K562 (cell line): ENCODE data around the gene ADAT2. TPM values are rescaled to one million over a fixed set of nuclear protein-coding genes. Genes with fewer than 3 reads are reported as not detected.

Experiments
- CBX2 ChIP-seq: fragments of 200-600 bp; sonication (generic); IDR thresholded peaks from one replicate; pipeline ENCODE4 v1.6.1; 2012; ENCODE audit warnings: mild to moderate bottlenecking, low read length, inconsistent platforms; ENCODE audit not compliant: insufficient read depth, poor library complexity, severe bottlenecking
- CCNT2 ChIP-seq: IDR thresholded peaks from 2 replicates; pipeline ENCODE4 v1.6.1; 2011; ENCODE audit warnings: borderline replicate concordance, low read depth, mild to moderate bottlenecking, moderate library complexity, mixed read lengths, low read length; ENCODE audit not compliant: insufficient read length; ENCODE audit errors: extremely low read depth
- ETV5 ChIP-seq: sonication (generic); formaldehyde crosslinking; IDR thresholded peaks from 2 replicates; pipeline ENCODE4 v1.4.0; 2020; ENCODE audit warnings: low read depth, mild to moderate bottlenecking, missing genetic modification reagents
- HOMEZ ChIP-seq: fragments of 250-450 bp; sonication (Bioruptor Pico); IDR thresholded peaks from 2 replicates; pipeline ENCODE4 v1.4.0; 2020; ENCODE audit warnings: mild to moderate bottlenecking, moderate library complexity
- KAT8 ChIP-seq: fragments of 450-650 bp; IDR thresholded peaks from 2 replicates; pipeline ENCODE4 v1.6.1; 2016; ENCODE audit warnings: low read depth, mild to moderate bottlenecking
- MXD1 ChIP-seq: fragments of 250-450 bp; sonication (Bioruptor Pico); IDR thresholded peaks from 2 replicates; pipeline ENCODE4 v1.8.0; 2021; ENCODE audit warnings: borderline replicate concordance, mild to moderate bottlenecking, moderate library complexity; ENCODE audit not compliant: poor library complexity, severe bottlenecking
- NCOA2 ChIP-seq, 2 experiments: fragments of 450-650 bp; IDR thresholded peaks; 2 replicates each; pipeline ENCODE4 v1.6.1; 2018; ENCODE audit warnings: mild to moderate bottlenecking in 2 of 2, moderate library complexity in 1 of 2; ENCODE audit not compliant: partially characterized antibody in 2 of 2
- NCOR1 ChIP-seq: fragments of 450-650 bp; IDR thresholded peaks from 2 replicates; pipeline ENCODE4 v1.6.1; 2016; ENCODE audit warnings: mild to moderate bottlenecking, moderate library complexity
- SLC30A9 ChIP-seq: fragments of 250-450 bp; sonication (Bioruptor Pico); IDR thresholded peaks from 2 replicates; pipeline ENCODE4 v1.8.0; 2022; ENCODE audit warnings: mild to moderate bottlenecking, moderate library complexity
- TEAD2 ChIP-seq: fragments of 450-650 bp; IDR thresholded peaks from 2 replicates; pipeline ENCODE4 v1.6.1; 2016; ENCODE audit warnings: missing genetic modification characterization, control low read depth, missing compliant biosample characterization
- TEAD4 ChIP-seq, 2 experiments: sonication (generic) in 1 of 2; formaldehyde crosslinking in 1 of 2; IDR thresholded peaks; 2 replicates each; pipeline versions ENCODE4 v1.6.1 to v1.8.0; 2012 to 2022; ENCODE audit warnings: borderline replicate concordance in 1 of 2, inconsistent platforms in 1 of 2, low read length in 1 of 2, mild to moderate bottlenecking in 1 of 2, missing genetic modification reagents in 1 of 2
- ZNF324 ChIP-seq: fragments of 250-450 bp; sonication (Bioruptor Pico); IDR thresholded peaks from 2 replicates; pipeline ENCODE4 v1.4.0; 2020; ENCODE audit warnings: mild to moderate bottlenecking
- ZNF57 ChIP-seq: fragments of 450-650 bp; formaldehyde crosslinking; IDR thresholded peaks from 2 replicates; pipeline ENCODE4 v1.4.0; 2020; ENCODE audit warnings: mild to moderate bottlenecking, moderate library complexity
- ZNF583 ChIP-seq: fragments of 250-450 bp; sonication (Bioruptor Pico); IDR thresholded peaks from 2 replicates; pipeline ENCODE4 v1.4.0; 2020
- ZNF668 ChIP-seq: fragments of 250-450 bp; sonication (Bioruptor Pico); IDR thresholded peaks from 2 replicates; pipeline ENCODE4 v1.8.0; 2022; ENCODE audit warnings: mild to moderate bottlenecking, inconsistent platforms
- polyA plus RNA-seq, 8 experiments: library from polyadenylated mRNA; depleted of rRNA in 4 of 8; stranded (reverse) in 5 of 8; unstranded in 3 of 8; fragments of >200 nt; fragmentation: Nextera tagmentation in 2 of 8; fragmentation: Illumina TruSeq in 1 of 8; extraction: Ambion mirVana in 2 of 8; extraction: Trizol in 1 of 8; gene quantifications; 2 replicates each; pipeline versions ENCODE4 v1.2.1 to v1.2.3, GENCODE V29; 2011 to 2014; ENCODE audit warnings: inconsistent platforms in 1 of 8, missing spikeins in 1 of 8
- total RNA-seq, 7 experiments: library from RNA; depleted of rRNA in 6 of 7; stranded (reverse); fragments of >200 nt in 6 of 7; fragmentation: Illumina TruSeq in 2 of 7; extraction: Trizol in 2 of 7; gene quantifications; 2 replicates each; pipeline versions ENCODE4 v1.2.1 to v1.2.3, GENCODE V29; 2011 to 2021; ENCODE audit warnings: low replicate concordance in 1 of 7
- TF ChIP-seq, protein P1 (sequence below): sonication (generic); formaldehyde crosslinking; IDR thresholded peaks from 2 replicates; pipeline ENCODE4 v1.8.0; 2022; ENCODE audit warnings: missing genetic modification reagents, mild to moderate bottlenecking, borderline replicate concordance
- TF ChIP-seq, protein P2 (sequence below): fragments of 200-400 bp; formaldehyde crosslinking; IDR thresholded peaks from 2 replicates; pipeline ENCODE4 v1.6.1; 2017; ENCODE audit warnings: mild to moderate bottlenecking, low read depth, low read length, moderate library complexity
- TF ChIP-seq, protein P3 (sequence below): sonication (generic); formaldehyde crosslinking; IDR thresholded peaks from 2 replicates; pipeline ENCODE4 v1.8.1; 2023; ENCODE audit warnings: mild to moderate bottlenecking, missing genetic modification reagents, moderate library complexity

The ADAT2 gene
- total and polyA plus RNA-seq, 9 of the 15 experiments (the other 6 are each of a cell fraction or from before 2014, with no cell fraction given), result 13.0 to 62.5 (median 31.7) TPM

DNA sequence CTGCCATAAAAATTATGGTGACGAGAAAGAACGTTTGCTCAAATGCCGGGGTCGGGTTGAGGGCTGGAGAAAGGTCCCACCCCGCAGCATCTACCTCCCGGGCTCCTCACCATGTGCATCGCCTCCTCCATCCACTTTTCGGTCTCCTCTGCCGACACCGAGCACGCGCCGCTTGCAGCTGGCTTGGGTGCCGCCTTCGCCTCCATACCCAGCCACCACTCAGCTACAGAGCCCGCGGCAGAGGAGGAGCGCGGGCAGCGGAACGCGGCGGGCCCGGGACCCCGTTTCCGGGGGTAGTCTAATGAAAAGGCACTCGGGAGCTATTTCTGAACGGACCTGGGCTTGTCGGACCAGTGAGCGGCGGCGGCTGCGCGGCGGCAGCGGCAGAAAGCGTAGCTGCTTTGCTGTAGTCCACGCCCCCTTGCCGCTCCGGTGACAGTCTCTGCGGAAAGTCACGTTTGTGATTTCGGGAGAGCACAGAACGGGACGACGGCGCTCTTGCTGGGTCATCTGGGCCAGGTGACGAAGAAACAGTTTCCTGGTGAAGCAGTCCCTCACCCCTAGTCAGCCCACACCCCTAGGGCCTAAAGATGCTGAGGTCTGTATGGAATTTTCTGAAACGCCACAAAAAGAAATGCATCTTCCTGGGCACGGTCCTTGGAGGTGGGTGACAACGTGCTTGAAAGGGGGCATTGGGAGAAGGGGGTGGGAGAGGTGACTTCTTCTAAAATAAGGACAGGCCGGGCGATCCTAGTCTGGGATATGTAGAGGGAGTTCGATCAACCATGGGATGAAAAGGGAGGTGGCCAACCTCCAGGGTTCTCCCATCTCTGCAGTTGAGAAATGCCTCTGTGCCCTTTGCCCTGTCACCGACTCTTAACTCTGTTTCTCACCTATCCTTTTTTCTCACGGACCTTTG, at the start of gene ADAT2, which contains the start of gene PEX3 (continued):
- no peak for TF ChIP-seq ZNF57 (CRISPR knock-in tag)
- TF ChIP-seq TEAD4 (IDR thresholded peaks at IDR 0.05; ENCODE audit: low read length), result peak; percentile 55
- TF ChIP-seq TEAD4 (CRISPR knock-in tag; IDR thresholded peaks at IDR 0.05; ENCODE audit: borderline replicate concordance), result no peak
- TF ChIP-seq, protein P1, sequence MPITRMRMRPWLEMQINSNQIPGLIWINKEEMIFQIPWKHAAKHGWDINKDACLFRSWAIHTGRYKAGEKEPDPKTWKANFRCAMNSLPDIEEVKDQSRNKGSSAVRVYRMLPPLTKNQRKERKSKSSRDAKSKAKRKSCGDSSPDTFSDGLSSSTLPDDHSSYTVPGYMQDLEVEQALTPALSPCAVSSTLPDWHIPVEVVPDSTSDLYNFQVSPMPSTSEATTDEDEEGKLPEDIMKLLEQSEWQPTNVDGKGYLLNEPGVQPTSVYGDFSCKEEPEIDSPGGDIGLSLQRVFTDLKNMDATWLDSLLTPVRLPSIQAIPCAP (CRISPR knock-in tag), result no peak
- TF ChIP-seq HOMEZ (CRISPR knock-in tag), result no peak
- TF ChIP-seq ZNF583 (CRISPR knock-in tag), result peak; percentile 70; the same call in 1 of the 2 replicates
- no peak for TF ChIP-seq ZNF668 (CRISPR knock-in tag)
- peak; percentile 58 for TF ChIP-seq NCOR1
- no peak for TF ChIP-seq KAT8
- TF ChIP-seq TEAD2, result no peak
- TF ChIP-seq ETV5 (CRISPR knock-in tag), result peak; percentile 68; the same call in 1 of the 2 replicates
- TF ChIP-seq, protein P2, sequence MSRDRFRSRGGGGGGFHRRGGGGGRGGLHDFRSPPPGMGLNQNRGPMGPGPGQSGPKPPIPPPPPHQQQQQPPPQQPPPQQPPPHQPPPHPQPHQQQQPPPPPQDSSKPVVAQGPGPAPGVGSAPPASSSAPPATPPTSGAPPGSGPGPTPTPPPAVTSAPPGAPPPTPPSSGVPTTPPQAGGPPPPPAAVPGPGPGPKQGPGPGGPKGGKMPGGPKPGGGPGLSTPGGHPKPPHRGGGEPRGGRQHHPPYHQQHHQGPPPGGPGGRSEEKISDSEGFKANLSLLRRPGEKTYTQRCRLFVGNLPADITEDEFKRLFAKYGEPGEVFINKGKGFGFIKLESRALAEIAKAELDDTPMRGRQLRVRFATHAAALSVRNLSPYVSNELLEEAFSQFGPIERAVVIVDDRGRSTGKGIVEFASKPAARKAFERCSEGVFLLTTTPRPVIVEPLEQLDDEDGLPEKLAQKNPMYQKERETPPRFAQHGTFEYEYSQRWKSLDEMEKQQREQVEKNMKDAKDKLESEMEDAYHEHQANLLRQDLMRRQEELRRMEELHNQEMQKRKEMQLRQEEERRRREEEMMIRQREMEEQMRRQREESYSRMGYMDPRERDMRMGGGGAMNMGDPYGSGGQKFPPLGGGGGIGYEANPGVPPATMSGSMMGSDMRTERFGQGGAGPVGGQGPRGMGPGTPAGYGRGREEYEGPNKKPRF, result no peak
- peak; percentile 92 for TF ChIP-seq CCNT2
- peak; percentile 44 for TF ChIP-seq MXD1
- TF ChIP-seq SLC30A9 (CRISPR knock-in tag), result no peak
- TF ChIP-seq ZNF324 (CRISPR knock-in tag), result no peak
- TF ChIP-seq, protein P3, sequence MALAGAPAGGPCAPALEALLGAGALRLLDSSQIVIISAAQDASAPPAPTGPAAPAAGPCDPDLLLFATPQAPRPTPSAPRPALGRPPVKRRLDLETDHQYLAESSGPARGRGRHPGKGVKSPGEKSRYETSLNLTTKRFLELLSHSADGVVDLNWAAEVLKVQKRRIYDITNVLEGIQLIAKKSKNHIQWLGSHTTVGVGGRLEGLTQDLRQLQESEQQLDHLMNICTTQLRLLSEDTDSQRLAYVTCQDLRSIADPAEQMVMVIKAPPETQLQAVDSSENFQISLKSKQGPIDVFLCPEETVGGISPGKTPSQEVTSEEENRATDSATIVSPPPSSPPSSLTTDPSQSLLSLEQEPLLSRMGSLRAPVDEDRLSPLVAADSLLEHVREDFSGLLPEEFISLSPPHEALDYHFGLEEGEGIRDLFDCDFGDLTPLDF, result peak; percentile 77
- TF ChIP-seq NCOA2 (IDR thresholded peaks at IDR 0.05; ENCODE audit: partially characterized antibody in 2 of 2), result no peak
- no peak for TF ChIP-seq CBX2
